ENCODE results near the gene PIGQ. TPM values are rescaled to one million over a fixed set of nuclear protein-coding genes. Genes with fewer than 3 reads are reported as not detected.

Gene PIGQ
- total and polyA plus RNA-seq, 2 of the 4 experiments (the other 2 are of a cell fraction): 5.9 to 36.8 TPM

- Histone ChIP-seq H2AK5ac (ENCODE audit: low read depth, low read length) (peak within 1 kb of the TSS; percentile 80; the same call in 1 of the 2 replicates), H3K4me1 (ENCODE audit: control insufficient read depth, insufficient read depth, low read length) (peaks cover 23% of the 10 kb centered on the region), H2BK5ac (ENCODE audit: low read depth, low read length, poor library complexity, severe bottlenecking) (no peak within 1 kb of the TSS), H3K18ac (ENCODE audit: low read depth, low read length) (peak within 1 kb of the TSS; percentile 57; the same call in 1 of the 2 replicates), H4K8ac (ENCODE audit: low read depth in 2 of 2, low read length in 2 of 2) (peak within 1 kb of the TSS; percentile 93 to 94), H3K27ac (ENCODE audit: insufficient read depth, low read length) (peak within 1 kb of the TSS; percentile 39), H3K4ac (ENCODE audit: low read depth, low read length) (peak within 1 kb of the TSS; percentile 79), H3K79me1 (ENCODE audit: low read depth in 1 of 2, low read length in 2 of 2) (peaks cover 0 to 17% of the 10 kb centered on the region in 2 experiments; a peak in 2 of 4 replicates), H3K23ac (ENCODE audit: low read depth, low read length) (no peak within 1 kb of the TSS), H2BK15ac (ENCODE audit: low read depth, low read length) (peak within 1 kb of the TSS; percentile 53; the same call in 1 of the 3 replicates), H4K5ac (ENCODE audit: low read depth, low read length) (peak within 1 kb of the TSS; percentile 91), H2AK9ac (replicated peaks; ENCODE audit: low read depth, low read length, poor library complexity) (peak within 1 kb of the TSS; percentile 89), H3K27me3 (ENCODE audit: control insufficient read depth, insufficient read depth, low read length) (peaks cover 10% of the 10 kb centered on the region), H3K4me2 (ENCODE audit: low read depth, low read length) (peak within 1 kb of the TSS; percentile 50; the same call in 1 of the 2 replicates), H4K20me1 (ENCODE audit: insufficient read depth, low read length) (peaks cover 8% of the 10 kb centered on the region; the same call in 1 of the 2 replicates), H2BK20ac (ENCODE audit: low read depth, low read length) (peak within 1 kb of the TSS; percentile 60; the same call in 1 of the 2 replicates), H3K9ac (ENCODE audit: low read depth, low read length) (peak within 1 kb of the TSS; percentile 34; the same call in 1 of the 2 replicates), H4K91ac (ENCODE audit: insufficient read depth, low read depth, low read length) (peak within 1 kb of the TSS; percentile 55), H3K9me1 (ENCODE audit: insufficient read depth, low read length) (peaks cover 4% of the 10 kb centered on the region), H3K14ac (replicated peaks; ENCODE audit: low read depth, low read length) (peak within 1 kb of the TSS; percentile 59; the same call in 1 of the 2 replicates), H2BK120ac (ENCODE audit: low read depth, low read length) (peak within 1 kb of the TSS; percentile 27; the same call in 1 of the 2 replicates), H3K9me3 (ENCODE audit: control insufficient read depth, insufficient read depth, low read length) (no peaks in the 10 kb centered on the region), H3K36me3 (ENCODE audit: control insufficient read depth, insufficient read depth, low read length) (no peaks in the 10 kb centered on the region), H3K4me3 (ENCODE audit: insufficient read depth, low read depth, low read length) (no peak within 1 kb of the TSS), H3K56ac (ENCODE audit: extremely low read depth, insufficient read depth, low read length) (no peak within 1 kb of the TSS), H2AFZ (replicated peaks; ENCODE audit: low read length, poor library complexity) (peak within 1 kb of the TSS; percentile 95)
- intact Hi-C loops (cut with micrococcal nuclease): no loop called here
- ATAC-seq (ENCODE audit: low read depth) (peak; percentile 62), DNase-seq (peak; percentile 54)
- CTCF ChIA-PET: no interaction called here
- TF ChIP-seq POLR2A (IDR thresholded peaks at IDR 0.05; ENCODE audit: low read depth, low read length) (no peak), NFE2L2 (IDR thresholded peaks at IDR 0.05; ENCODE audit: low read depth, low read length) (no peak), CEBPB (IDR thresholded peaks at IDR 0.05; ENCODE audit: low read depth, low read length) (no peak), CHD1 (IDR thresholded peaks at IDR 0.05; ENCODE audit: low read depth, low read length) (no peak), USF2 (IDR thresholded peaks at IDR 0.05; ENCODE audit: low read depth, low read length) (no peak), MXI1 (IDR thresholded peaks at IDR 0.05; ENCODE audit: borderline replicate concordance, low read depth, low read length) (no peak), FOS (IDR thresholded peaks at IDR 0.05; ENCODE audit: low read depth, low read length) (no peak), RCOR1 (IDR thresholded peaks at IDR 0.05; ENCODE audit: insufficient replicate concordance, low read length) (no peak)
- POLR2A ChIA-PET (ENCODE audit: unreplicated experiment): no interaction called here
- in situ Hi-C loops (cut with MboI; ENCODE audit: low sequenced_read_pairs): no loop called here
- dilution Hi-C loops (cut with HindIII; ENCODE audit: low sequenced_read_pairs, unreplicated experiment): no loop called here
- no TSS peak for BruUV-seq (replicated peaks)
- WGBS, 2 experiments (ENCODE audit: extremely low coverage in 2 of 2, insufficient read length in 1 of 2): 64% methylated on average over 4 of the region's 26 CpGs; no CpG with 5 or more reads in 1 of the 2 experiments
Observed at GRCh38 chr16:566475-567372, 3.0 kb upstream of the PIGQ start, which contains the start of gene NHLRC4. TSS of gene NHLRC4 (plus strand) at chr16:567005. CDS start at chr16:568048, 1,043 bp downstream.

All from IMR-90 (cell line).